Thyroid gland (tissue), 4 donors: ENCODE measurements around the gene MAMLD1. TPM values are rescaled to one million over a fixed set of nuclear protein-coding genes. Genes with fewer than 3 reads are reported as not detected.
"Not testable (repeated sequence)": the region's sequence is repeated elsewhere in the genome, so short reads cannot be mapped to it uniquely, and the experiment has no call there.

ENCODE experiments used
- DNase-seq, 2 donors: peaks; one replicate each; pipeline ENCODE4 v3.0.0-alpha.2; 2019
- H3K27ac ChIP-seq, 3 donors: fragments of 200-600 bp; sonication (generic); 1 replicate in 2 of 3; 2 replicates in 1 of 3; pipeline ENCODE4 v1.5.1; 2016 to 2019; ENCODE audit warnings: mild to moderate bottlenecking in 1 of 3, moderate library complexity in 1 of 3
- H3K27me3 ChIP-seq: fragments of 200-600 bp; sonication (generic); one replicate; pipeline ENCODE4 v1.5.1; 2019
- H3K36me3 ChIP-seq, 2 donors: fragments of 200-600 bp; sonication (generic); one replicate each; pipeline ENCODE4 v1.5.1; 2016 to 2019
- H3K4me1 ChIP-seq, 2 donors: fragments of 200-600 bp; sonication (generic); one replicate each; pipeline ENCODE4 v1.5.1; 2017 to 2019
- H3K4me3 ChIP-seq, 3 donors: fragments of 200-600 bp; sonication (generic); replicated peaks in 1 of 3; 1 replicate in 2 of 3; 2 replicates in 1 of 3; pipeline ENCODE4 v1.5.1; 2016; ENCODE audit warnings: mild to moderate bottlenecking in 1 of 3
- H3K9me3 ChIP-seq: fragments of 200-600 bp; sonication (generic); one replicate; pipeline ENCODE4 v1.5.1; 2017
- POLR2A ChIP-seq, 2 donors: fragments of 450-650 bp; IDR thresholded peaks; one replicate each; pipeline ENCODE4 v1.6.1; 2017; ENCODE audit warnings: antibody characterized with exemption in 2 of 2, mild to moderate bottlenecking in 2 of 2, moderate library complexity in 1 of 2
- WGBS, 2 donors: methylation state at CpG; one replicate each; pipeline ENCODE4 v1.1.5; 2017; 5-methylcytosine and 5-hydroxymethylcytosine counted together
- intact Hi-C: fragments of 100-400 bp; cut with DNase I; formaldehyde crosslinking; loops from one replicate; pipeline ENCODE4 v1.15.1; 2023
- total RNA-seq, 4 donors: library from RNA; depleted of rRNA; stranded (reverse); fragments of >200 nt; gene quantifications; one replicate each; pipeline ENCODE4 v1.2.3, GENCODE V29; 2016
- TF ChIP-seq, protein P1 (sequence below), 6 experiments: fragments of 200-600 bp in 3 of 6; fragments of 450-650 bp in 3 of 6; sonication (generic) in 3 of 6; IDR thresholded peaks; one replicate each; pipeline ENCODE4 v1.5.1; 2016 to 2019; ENCODE audit warnings: antibody characterized with exemption in 6 of 6, mild to moderate bottlenecking in 2 of 6, inconsistent platforms in 1 of 6, moderate library complexity in 1 of 6

MAMLD1 gene
- total RNA-seq, 4 donors from 2014 or later, result 1.3 to 2.2 (median 1.8) TPM

DNA sequence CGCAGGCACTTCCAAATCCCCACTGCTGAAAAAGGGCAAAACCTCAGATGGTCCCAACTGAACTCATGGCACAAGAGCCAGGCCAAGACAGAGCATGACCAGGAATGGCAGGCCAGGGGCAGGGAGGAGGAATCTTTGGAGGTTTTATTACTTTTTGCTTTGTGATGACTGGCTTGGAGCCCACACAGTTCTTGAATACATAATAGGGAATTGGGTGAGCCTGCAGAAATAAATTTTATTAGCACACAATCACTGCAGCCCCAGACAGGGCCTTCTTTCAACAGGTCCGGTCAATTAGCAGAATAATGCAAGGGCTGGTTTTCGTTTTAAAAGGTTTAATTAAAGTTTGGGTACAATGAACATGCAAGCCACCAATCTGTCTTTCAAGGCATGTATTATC lies 23.4 kb upstream of the MAMLD1 start:
- Histone ChIP-seq H3K27me3 (no peaks in the 10 kb centered on the region), H3K4me3 (no peak overlapping the region), H3K27ac (no peak overlapping the region), H3K36me3 (no peaks in the 10 kb centered on the region), H3K4me1 (no peaks in the 10 kb centered on the region), H3K9me3 (no peaks in the 10 kb centered on the region)
- DNase-seq, result no peak
- intact Hi-C loops, result no loop called here
- 96 to 98% methylated on average over 3 of the region's 3 CpGs for WGBS, 2 donors
- TF ChIP-seq, protein P1, sequence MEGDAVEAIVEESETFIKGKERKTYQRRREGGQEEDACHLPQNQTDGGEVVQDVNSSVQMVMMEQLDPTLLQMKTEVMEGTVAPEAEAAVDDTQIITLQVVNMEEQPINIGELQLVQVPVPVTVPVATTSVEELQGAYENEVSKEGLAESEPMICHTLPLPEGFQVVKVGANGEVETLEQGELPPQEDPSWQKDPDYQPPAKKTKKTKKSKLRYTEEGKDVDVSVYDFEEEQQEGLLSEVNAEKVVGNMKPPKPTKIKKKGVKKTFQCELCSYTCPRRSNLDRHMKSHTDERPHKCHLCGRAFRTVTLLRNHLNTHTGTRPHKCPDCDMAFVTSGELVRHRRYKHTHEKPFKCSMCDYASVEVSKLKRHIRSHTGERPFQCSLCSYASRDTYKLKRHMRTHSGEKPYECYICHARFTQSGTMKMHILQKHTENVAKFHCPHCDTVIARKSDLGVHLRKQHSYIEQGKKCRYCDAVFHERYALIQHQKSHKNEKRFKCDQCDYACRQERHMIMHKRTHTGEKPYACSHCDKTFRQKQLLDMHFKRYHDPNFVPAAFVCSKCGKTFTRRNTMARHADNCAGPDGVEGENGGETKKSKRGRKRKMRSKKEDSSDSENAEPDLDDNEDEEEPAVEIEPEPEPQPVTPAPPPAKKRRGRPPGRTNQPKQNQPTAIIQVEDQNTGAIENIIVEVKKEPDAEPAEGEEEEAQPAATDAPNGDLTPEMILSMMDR (IDR thresholded peaks at IDR 0.05), result no peak
- no peak for TF ChIP-seq POLR2A (IDR thresholded peaks at IDR 0.05)

DNA sequence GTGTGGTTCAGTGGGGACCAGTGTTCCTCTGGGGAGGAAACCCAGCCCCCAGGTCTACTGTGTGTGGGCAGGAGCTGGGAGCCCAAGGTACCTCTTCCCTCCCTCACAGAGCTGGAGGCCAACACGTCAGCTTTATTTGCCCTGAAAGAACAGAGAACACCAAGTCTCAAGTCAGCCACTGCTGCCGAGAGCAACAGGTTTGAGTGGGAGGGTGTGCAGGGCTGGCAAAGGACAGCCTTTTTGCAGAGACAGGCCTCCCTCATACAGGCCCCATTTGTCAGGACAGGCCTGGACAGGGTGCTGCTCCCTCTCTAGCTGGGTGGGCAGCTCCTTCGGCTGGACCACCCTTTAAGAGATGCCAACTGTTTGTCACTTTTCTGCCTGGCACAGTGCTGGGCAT lies 22.8 kb upstream of the MAMLD1 start:
- DNase-seq, H3K36me3 ChIP-seq, H3K27ac ChIP-seq, intact Hi-C loops, H3K9me3 ChIP-seq, H3K27me3 ChIP-seq, H3K4me1 ChIP-seq, H3K4me3 ChIP-seq: not testable (repeated sequence)
- WGBS, 2 donors, result no CpG with 5 or more reads among the region's 3 CpGs

DNA sequence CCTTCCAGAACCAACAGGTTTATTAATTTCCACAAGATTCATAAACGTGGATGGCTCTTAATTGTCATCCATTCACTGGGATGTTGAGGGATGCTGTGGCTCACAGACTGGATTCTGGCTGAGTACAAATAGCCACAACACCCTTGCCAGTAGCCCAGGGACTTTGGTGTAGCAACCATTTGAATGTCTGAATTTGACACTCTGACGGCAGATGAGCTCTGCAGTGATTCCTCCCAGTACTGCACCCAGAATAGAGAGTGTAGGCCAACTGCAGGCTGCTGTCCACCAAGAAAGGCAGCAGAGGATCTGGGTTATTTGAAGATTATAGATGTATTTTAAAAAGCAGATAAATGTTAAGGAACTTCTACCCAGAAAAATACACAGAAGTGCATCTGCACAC lies 15.6 kb upstream of the MAMLD1 start:
- TF ChIP-seq, protein P1 (IDR thresholded peaks at IDR 0.05), result no peak
- TF ChIP-seq POLR2A (IDR thresholded peaks at IDR 0.05), result no peak
- intact Hi-C loops, result no loop called here
- WGBS, 2 donors, result 82 to 93% methylated on average over 1 to 2 of the region's 2 CpGs
- H3K36me3 ChIP-seq, result no peaks in the 10 kb centered on the region
- no peak for DNase-seq
- no peak overlapping the region for H3K4me3 ChIP-seq
- no peaks in the 10 kb centered on the region for H3K4me1 ChIP-seq
- H3K9me3 ChIP-seq, result no peaks in the 10 kb centered on the region
- no peak overlapping the region for H3K27ac ChIP-seq
- no peaks in the 10 kb centered on the region for H3K27me3 ChIP-seq

DNA sequence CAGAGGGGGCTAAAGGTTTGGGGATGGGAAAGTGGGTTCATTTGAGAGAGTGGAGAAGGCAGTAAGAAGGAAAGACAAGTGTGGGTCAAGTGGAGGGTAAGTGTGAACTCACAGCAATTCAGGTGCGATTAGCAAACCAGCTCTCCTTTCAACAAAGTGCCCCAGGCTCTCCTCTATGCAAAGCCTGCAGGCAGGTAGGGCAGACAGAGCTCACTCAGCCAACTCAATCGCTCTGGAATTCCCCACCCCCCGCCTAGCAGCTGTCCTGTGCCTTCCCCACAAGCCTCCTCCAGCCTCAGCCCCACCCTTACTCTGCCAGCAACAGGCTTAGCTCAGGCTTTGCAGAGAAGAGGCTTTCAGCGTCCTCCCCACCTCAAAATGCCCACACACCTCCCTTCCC lies 14.8 kb upstream of the MAMLD1 start:
- no peak for DNase-seq
- no peaks in the 10 kb centered on the region for H3K4me1 ChIP-seq
- TF ChIP-seq POLR2A (IDR thresholded peaks at IDR 0.05), result no peak
- TF ChIP-seq, protein P1 (IDR thresholded peaks at IDR 0.05), result no peak
- intact Hi-C loops, result no loop called here
- no peak overlapping the region for H3K27ac ChIP-seq
- no peaks in the 10 kb centered on the region for H3K36me3 ChIP-seq
- H3K27me3 ChIP-seq, result no peaks in the 10 kb centered on the region
- no peaks in the 10 kb centered on the region for H3K9me3 ChIP-seq
- no peak overlapping the region for H3K4me3 ChIP-seq
- 26 to 36% methylated on average over 1 to 4 of the region's 4 CpGs for WGBS, 2 donors

DNA sequence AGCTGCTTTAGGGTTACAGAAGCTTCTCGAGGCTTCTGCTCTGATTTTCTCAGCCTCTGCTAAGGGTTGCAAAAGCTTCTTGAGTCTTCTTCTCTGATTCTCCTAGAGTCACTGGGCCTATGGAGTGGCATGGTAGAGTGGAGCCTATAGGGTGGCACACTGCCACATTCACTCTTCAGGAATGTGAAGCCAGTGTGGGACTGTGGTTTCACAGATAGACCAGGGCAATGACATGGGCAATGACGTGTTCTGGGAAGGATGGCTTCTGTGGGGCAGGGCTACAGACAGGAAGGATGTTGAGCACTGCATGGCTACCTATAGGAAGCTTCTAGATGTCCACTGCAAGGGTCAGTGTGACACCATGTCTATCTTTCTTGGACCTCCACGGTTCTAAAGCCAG lies 11.0 kb upstream of the MAMLD1 start:
- H3K36me3 ChIP-seq, result no peaks in the 10 kb centered on the region
- H3K4me1 ChIP-seq, result no peaks in the 10 kb centered on the region
- WGBS, 2 donors, result 96% methylated on average over 3 of the region's 3 CpGs; no CpG with 5 or more reads in 1 of the 2 donors
- H3K4me3 ChIP-seq, result no peak overlapping the region
- H3K27me3 ChIP-seq, result no peaks in the 10 kb centered on the region
- intact Hi-C loops, result no loop called here
- TF ChIP-seq, protein P1 (IDR thresholded peaks at IDR 0.05), result no peak
- TF ChIP-seq POLR2A (IDR thresholded peaks at IDR 0.05), result no peak
- no peaks in the 10 kb centered on the region for H3K9me3 ChIP-seq
- H3K27ac ChIP-seq, result no peak overlapping the region
- no peak for DNase-seq

DNA sequence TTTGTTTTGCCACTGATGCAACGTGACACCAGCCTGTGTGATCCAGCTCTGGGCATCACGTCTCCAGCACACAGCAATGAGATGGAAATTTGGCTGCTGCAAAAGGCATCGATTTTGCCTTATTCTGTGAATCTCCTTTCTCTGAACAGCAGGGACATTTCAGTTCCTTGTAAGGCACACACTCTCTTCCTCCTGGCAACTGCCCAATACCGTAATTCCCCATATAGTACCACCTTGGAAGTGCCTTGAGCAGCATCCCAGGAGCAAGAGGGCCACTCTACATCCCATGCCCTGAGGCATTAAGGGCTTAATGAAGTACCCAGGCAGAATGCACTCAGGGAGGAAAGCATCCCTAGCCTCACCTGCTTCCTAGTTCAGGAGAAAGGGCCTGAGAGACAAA lies 10.5 kb upstream of the MAMLD1 start:
- no peaks in the 10 kb centered on the region for H3K36me3 ChIP-seq
- H3K27ac ChIP-seq, result no peak overlapping the region
- intact Hi-C loops, result no loop called here
- H3K9me3 ChIP-seq, result no peaks in the 10 kb centered on the region
- H3K4me1 ChIP-seq, result no peaks in the 10 kb centered on the region
- no peak overlapping the region for H3K4me3 ChIP-seq
- H3K27me3 ChIP-seq, result no peaks in the 10 kb centered on the region
- TF ChIP-seq, protein P1 (IDR thresholded peaks at IDR 0.05), result no peak
- no peak for TF ChIP-seq POLR2A (IDR thresholded peaks at IDR 0.05)
- 61 to 67% methylated on average over 2 to 3 of the region's 4 CpGs for WGBS, 2 donors
- no peak for DNase-seq
